ENCODE data around the gene RNU6-9. TPM values are rescaled to one million over a fixed set of nuclear protein-coding genes. Genes with fewer than 3 reads are reported as not detected.

RNU6-9 gene
- polyA plus RNA-seq, 4 donors: not detected

GRCh38 chr19:897442-898039 lies 4.3 kb downstream of the RNU6-9 start:
- Histone ChIP-seq H3K27me3 (ENCODE audit: control insufficient read depth in 3 of 3, insufficient read depth in 3 of 3, low read length in 3 of 3) (no peaks in the 10 kb centered on the region), H3K4me1 (ENCODE audit: control insufficient read depth in 3 of 3, insufficient read depth in 2 of 3, low read depth in 1 of 3, low read length in 2 of 3) (peaks cover 0 to 2% (median 0%) of the 10 kb centered on the region in 3 donors), H3K4me3 (ENCODE audit: low read depth in 1 of 3, low read length in 3 of 3) (no peak overlapping the region), H3K27ac (ENCODE audit: low read depth in 1 of 3, low read length in 2 of 3) (no peak overlapping the region), H3K36me3 (ENCODE audit: control insufficient read depth in 3 of 3, insufficient read depth in 2 of 3, low read depth in 1 of 3, low read length in 3 of 3) (peaks cover 5 to 57% (median 9%) of the 10 kb centered on the region in 3 donors), H3K9me3 (ENCODE audit: control insufficient read depth in 2 of 2, insufficient read depth in 1 of 2, low read depth in 1 of 2, low read length in 1 of 2) (no peaks in the 10 kb centered on the region)
- FAIRE-seq: no peak
- WGBS, 3 donors: 89 to 90% (median 90%) methylated on average over 25 to 26 of the region's 26 CpGs
- no peak for DNase-seq

- no peak for DNase-seq
- WGBS, 3 donors: 75 to 78% (median 76%) methylated on average over 15 to 20 of the region's 20 CpGs
- H3K27ac ChIP-seq (ENCODE audit: low read depth in 1 of 3, low read length in 2 of 3): no peak overlapping the region
Observed at GRCh38 chr19:898663-899062, 5.4 kb downstream of the RNU6-9 start.

GRCh38 chr19:899336-900042 lies 6.2 kb downstream of the RNU6-9 start:
- Histone ChIP-seq H3K27ac (ENCODE audit: low read depth in 1 of 3, low read length in 2 of 3) (no peak overlapping the region), H3K36me3 (ENCODE audit: control insufficient read depth in 3 of 3, insufficient read depth in 2 of 3, low read depth in 1 of 3, low read length in 3 of 3) (peaks cover 5 to 68% (median 9%) of the 10 kb centered on the region in 3 donors), H3K27me3 (ENCODE audit: control insufficient read depth in 3 of 3, insufficient read depth in 3 of 3, low read length in 3 of 3) (no peaks in the 10 kb centered on the region), H3K4me3 (ENCODE audit: low read depth in 1 of 3, low read length in 3 of 3) (no peak overlapping the region), H3K4me1 (ENCODE audit: control insufficient read depth in 3 of 3, insufficient read depth in 2 of 3, low read depth in 1 of 3, low read length in 2 of 3) (no peaks in the 10 kb centered on the region), H3K9me3 (ENCODE audit: control insufficient read depth in 2 of 2, insufficient read depth in 1 of 2, low read depth in 1 of 2, low read length in 1 of 2) (no peaks in the 10 kb centered on the region)
- FAIRE-seq (no peak), DNase-seq (no peak)
- WGBS, 3 donors: 91 to 92% (median 92%) methylated on average over 29 to 32 of the region's 32 CpGs

More at GRCh38 chr19:898663-899062, 5.4 kb downstream of the RNU6-9 start:
- H3K27me3 ChIP-seq (ENCODE audit: control insufficient read depth in 3 of 3, insufficient read depth in 3 of 3, low read length in 3 of 3): no peaks in the 10 kb centered on the region
- H3K36me3 ChIP-seq (ENCODE audit: control insufficient read depth in 3 of 3, insufficient read depth in 2 of 3, low read depth in 1 of 3, low read length in 3 of 3): peaks cover 5 to 62% (median 9%) of the 10 kb centered on the region in 3 donors
- no peak overlapping the region for H3K4me3 ChIP-seq (ENCODE audit: low read depth in 1 of 3, low read length in 3 of 3)
- no peak for FAIRE-seq
- no peaks in the 10 kb centered on the region for H3K9me3 ChIP-seq (ENCODE audit: control insufficient read depth in 2 of 2, insufficient read depth in 1 of 2, low read depth in 1 of 2, low read length in 1 of 2)
- H3K4me1 ChIP-seq (ENCODE audit: control insufficient read depth in 3 of 3, insufficient read depth in 2 of 3, low read depth in 1 of 3, low read length in 2 of 3): peaks cover 0 to 2% (median 0%) of the 10 kb centered on the region in 3 donors

GRCh38 chr19:900043-900301 lies 6.7 kb downstream of the RNU6-9 start:
- no peaks in the 10 kb centered on the region for H3K27me3 ChIP-seq (ENCODE audit: control insufficient read depth in 3 of 3, insufficient read depth in 3 of 3, low read length in 3 of 3)
- H3K36me3 ChIP-seq (ENCODE audit: control insufficient read depth in 3 of 3, insufficient read depth in 2 of 3, low read depth in 1 of 3, low read length in 3 of 3): peaks cover 5 to 73% (median 9%) of the 10 kb centered on the region in 3 donors
- DNase-seq (no peak), FAIRE-seq (no peak)
- H3K4me1 ChIP-seq (ENCODE audit: control insufficient read depth in 3 of 3, insufficient read depth in 2 of 3, low read depth in 1 of 3, low read length in 2 of 3): no peaks in the 10 kb centered on the region
- no peak overlapping the region for H3K4me3 ChIP-seq (ENCODE audit: low read depth in 1 of 3, low read length in 3 of 3)
- no peaks in the 10 kb centered on the region for H3K9me3 ChIP-seq (ENCODE audit: control insufficient read depth in 2 of 2, insufficient read depth in 1 of 2, low read depth in 1 of 2, low read length in 1 of 2)
- WGBS, 3 donors: 86 to 88% (median 87%) methylated on average over 13 to 15 of the region's 15 CpGs
- H3K27ac ChIP-seq (ENCODE audit: low read depth in 1 of 3, low read length in 2 of 3): no peak overlapping the region

GRCh38 chr19:900302-901111 lies 7.2 kb downstream of the RNU6-9 start:
- peak in 1 of 2 donors; percentile 25 for DNase-seq
- FAIRE-seq: no peak

GRCh38 chr19:901216-902092 lies 8.2 kb downstream of the RNU6-9 start:
- FAIRE-seq: no peak

More at GRCh38 chr19:900302-901111, 7.2 kb downstream of the RNU6-9 start:
- H3K27ac ChIP-seq (ENCODE audit: low read depth in 1 of 3, low read length in 2 of 3): no peak overlapping the region
- H3K27me3 ChIP-seq (ENCODE audit: control insufficient read depth in 3 of 3, insufficient read depth in 3 of 3, low read length in 3 of 3): no peaks in the 10 kb centered on the region
- no peaks in the 10 kb centered on the region for H3K9me3 ChIP-seq (ENCODE audit: control insufficient read depth in 2 of 2, insufficient read depth in 1 of 2, low read depth in 1 of 2, low read length in 1 of 2)
- WGBS, 3 donors: 76 to 81% (median 78%) methylated on average over 27 to 30 of the region's 30 CpGs
- peaks cover 5 to 75% (median 9%) of the 10 kb centered on the region in 3 donors for H3K36me3 ChIP-seq (ENCODE audit: control insufficient read depth in 3 of 3, insufficient read depth in 2 of 3, low read depth in 1 of 3, low read length in 3 of 3)
- no peaks in the 10 kb centered on the region for H3K4me1 ChIP-seq (ENCODE audit: control insufficient read depth in 3 of 3, insufficient read depth in 2 of 3, low read depth in 1 of 3, low read length in 2 of 3)
- H3K4me3 ChIP-seq (ENCODE audit: low read depth in 1 of 3, low read length in 3 of 3): no peak overlapping the region

GRCh38 chr19:902093-902370 lies 8.7 kb downstream of the RNU6-9 start:
- no peak for FAIRE-seq
- no peaks in the 10 kb centered on the region for H3K4me1 ChIP-seq (ENCODE audit: control insufficient read depth in 3 of 3, insufficient read depth in 2 of 3, low read depth in 1 of 3, low read length in 2 of 3)
- H3K36me3 ChIP-seq (ENCODE audit: control insufficient read depth in 3 of 3, insufficient read depth in 2 of 3, low read depth in 1 of 3, low read length in 3 of 3): peaks cover 5 to 71% (median 9%) of the 10 kb centered on the region in 3 donors
- no peaks in the 10 kb centered on the region for H3K27me3 ChIP-seq (ENCODE audit: control insufficient read depth in 3 of 3, insufficient read depth in 3 of 3, low read length in 3 of 3)
- WGBS, 3 donors: 86 to 91% (median 86%) methylated on average over 7 of the region's 7 CpGs
- no peak overlapping the region for H3K4me3 ChIP-seq (ENCODE audit: low read depth in 1 of 3, low read length in 3 of 3)
- DNase-seq: no peak
- H3K9me3 ChIP-seq (ENCODE audit: control insufficient read depth in 2 of 2, insufficient read depth in 1 of 2, low read depth in 1 of 2, low read length in 1 of 2): no peaks in the 10 kb centered on the region
- no peak overlapping the region for H3K27ac ChIP-seq (ENCODE audit: low read depth in 1 of 3, low read length in 2 of 3)

More at GRCh38 chr19:901216-902092, 8.2 kb downstream of the RNU6-9 start:
- Histone ChIP-seq H3K4me3 (ENCODE audit: low read depth in 1 of 3, low read length in 3 of 3) (no peak overlapping the region), H3K36me3 (ENCODE audit: control insufficient read depth in 3 of 3, insufficient read depth in 2 of 3, low read depth in 1 of 3, low read length in 3 of 3) (peaks cover 5 to 74% (median 9%) of the 10 kb centered on the region in 3 donors), H3K27me3 (ENCODE audit: control insufficient read depth in 3 of 3, insufficient read depth in 3 of 3, low read length in 3 of 3) (no peaks in the 10 kb centered on the region), H3K4me1 (ENCODE audit: control insufficient read depth in 3 of 3, insufficient read depth in 2 of 3, low read depth in 1 of 3, low read length in 2 of 3) (no peaks in the 10 kb centered on the region), H3K27ac (ENCODE audit: low read depth in 1 of 3, low read length in 2 of 3) (no peak overlapping the region), H3K9me3 (ENCODE audit: control insufficient read depth in 2 of 2, insufficient read depth in 1 of 2, low read depth in 1 of 2, low read length in 1 of 2) (no peaks in the 10 kb centered on the region)
- WGBS, 3 donors: 90 to 97% (median 93%) methylated on average over 23 to 27 of the region's 27 CpGs
- no peak for DNase-seq

Data from small intestine (tissue), 7 donors.